Esophagus squamous epithelium (tissue), 4 donors: ENCODE measurements around the gene PSME3.

ENCODE experiments used
- POLR2A ChIP-seq, 4 donors: fragments of 450-650 bp; IDR thresholded peaks; one replicate each; pipeline ENCODE4 v1.6.1; 2017; ENCODE audit warnings: antibody characterized with exemption in 4 of 4, mild to moderate bottlenecking in 4 of 4, moderate library complexity in 3 of 4
- TF ChIP-seq, protein P1 (sequence below), 6 experiments: fragments of 450-650 bp in 4 of 6; fragments of 200-600 bp in 2 of 6; sonication (generic) in 2 of 6; IDR thresholded peaks; one replicate each; pipeline ENCODE4 v1.5.1; 2016 to 2019; ENCODE audit warnings: antibody characterized with exemption in 6 of 6, mild to moderate bottlenecking in 4 of 6, moderate library complexity in 4 of 6

DNA sequence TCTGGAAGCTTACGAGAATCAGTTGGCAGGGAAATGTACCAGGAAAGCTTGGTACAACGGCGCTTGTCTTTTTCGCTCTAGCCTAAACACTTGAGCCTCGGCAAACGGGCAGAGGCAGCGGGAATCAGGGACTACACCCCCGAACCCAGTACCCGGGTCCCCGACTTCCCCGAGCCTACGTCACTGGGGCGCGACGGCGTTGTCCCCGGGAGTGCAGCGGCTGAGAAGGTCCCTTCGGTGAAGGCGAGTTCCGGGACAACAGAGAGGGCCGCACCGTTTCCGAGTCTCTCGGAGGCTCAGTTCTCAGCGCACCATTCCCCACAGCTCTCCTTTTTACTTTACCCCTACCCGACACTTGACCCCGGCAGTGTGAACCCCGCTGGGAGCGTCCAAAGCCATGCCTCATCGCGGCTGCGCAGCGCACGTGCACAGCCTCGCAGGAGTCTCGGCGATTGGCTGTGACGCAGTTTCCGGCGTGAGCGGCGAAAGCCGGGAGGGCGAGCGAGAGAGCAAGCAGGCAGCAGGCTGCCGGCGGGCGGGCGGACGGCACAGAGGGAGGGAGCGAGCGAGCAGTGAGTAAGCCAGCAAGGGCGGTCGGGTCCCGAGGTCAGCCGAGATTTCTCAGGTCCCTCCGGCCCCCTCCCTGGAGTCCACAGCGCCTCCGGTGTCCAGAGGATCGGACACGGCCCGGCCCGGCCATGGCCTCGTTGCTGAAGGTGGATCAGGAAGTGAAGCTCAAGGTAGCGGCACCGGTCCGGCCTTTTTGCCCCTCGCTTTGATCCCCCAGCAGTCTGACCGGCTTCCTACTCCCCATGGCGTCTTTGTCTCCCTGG lies at the start of gene PSME3:
- TF ChIP-seq, protein P1, sequence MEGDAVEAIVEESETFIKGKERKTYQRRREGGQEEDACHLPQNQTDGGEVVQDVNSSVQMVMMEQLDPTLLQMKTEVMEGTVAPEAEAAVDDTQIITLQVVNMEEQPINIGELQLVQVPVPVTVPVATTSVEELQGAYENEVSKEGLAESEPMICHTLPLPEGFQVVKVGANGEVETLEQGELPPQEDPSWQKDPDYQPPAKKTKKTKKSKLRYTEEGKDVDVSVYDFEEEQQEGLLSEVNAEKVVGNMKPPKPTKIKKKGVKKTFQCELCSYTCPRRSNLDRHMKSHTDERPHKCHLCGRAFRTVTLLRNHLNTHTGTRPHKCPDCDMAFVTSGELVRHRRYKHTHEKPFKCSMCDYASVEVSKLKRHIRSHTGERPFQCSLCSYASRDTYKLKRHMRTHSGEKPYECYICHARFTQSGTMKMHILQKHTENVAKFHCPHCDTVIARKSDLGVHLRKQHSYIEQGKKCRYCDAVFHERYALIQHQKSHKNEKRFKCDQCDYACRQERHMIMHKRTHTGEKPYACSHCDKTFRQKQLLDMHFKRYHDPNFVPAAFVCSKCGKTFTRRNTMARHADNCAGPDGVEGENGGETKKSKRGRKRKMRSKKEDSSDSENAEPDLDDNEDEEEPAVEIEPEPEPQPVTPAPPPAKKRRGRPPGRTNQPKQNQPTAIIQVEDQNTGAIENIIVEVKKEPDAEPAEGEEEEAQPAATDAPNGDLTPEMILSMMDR (IDR thresholded peaks at IDR 0.05): peak in 3 of 6 experiments; percentile 4 to 28 (median 22)
- TF ChIP-seq POLR2A (IDR thresholded peaks at IDR 0.05): peak in 3 of 4 donors; percentile 83 to 96 (median 93)
